ENCODE measurements around the gene OBSCN.

Gene OBSCN

DNA sequence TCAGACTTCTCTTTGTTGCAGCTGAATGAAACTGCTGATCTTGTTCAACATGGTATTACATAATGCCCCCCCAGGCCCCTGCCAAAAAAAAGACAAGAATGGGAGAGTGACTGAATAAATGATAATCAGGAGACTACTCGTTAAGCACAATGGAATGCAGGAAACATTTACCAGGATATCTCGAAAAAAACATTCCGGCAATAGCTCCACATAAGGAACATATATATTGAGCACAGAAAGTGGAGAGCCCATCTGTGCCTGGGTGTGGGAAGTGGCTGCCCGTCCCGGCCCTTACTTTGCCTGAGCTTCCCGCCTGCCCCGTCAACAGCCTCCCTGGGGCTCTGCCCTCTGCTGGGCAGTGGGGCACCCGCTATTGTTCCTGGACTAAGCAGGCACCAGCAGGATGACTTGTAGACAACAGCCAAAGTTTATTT lies 185.4 kb downstream of the OBSCN start:
- Histone ChIP-seq H3K9me3 (ENCODE audit: insufficient read depth, low read depth, low read length) (no peaks in the 10 kb centered on the region), H3K27me3 (ENCODE audit: insufficient read depth, low read length) (no peaks in the 10 kb centered on the region), H3K27ac (ENCODE audit: low read length) (no peak overlapping the region), H3K4me3 (ENCODE audit: low read length) (no peak overlapping the region), H3K4me1 (ENCODE audit: insufficient read depth, low read length) (no peaks in the 10 kb centered on the region), H3K9ac (ENCODE audit: low read depth, low read length) (no peak overlapping the region), H3K36me3 (ENCODE audit: insufficient read depth, low read depth, low read length) (peaks cover 55% of the 10 kb centered on the region)

GRCh38 chr1:228393811-228394570 lies 186.1 kb downstream of the OBSCN start:
- Histone ChIP-seq H3K4me1 (ENCODE audit: insufficient read depth, low read length) (no peaks in the 10 kb centered on the region), H3K9ac (ENCODE audit: low read depth, low read length) (no peak overlapping the region), H3K9me3 (ENCODE audit: insufficient read depth, low read depth, low read length) (no peaks in the 10 kb centered on the region), H3K4me3 (ENCODE audit: low read length) (no peak overlapping the region), H3K27me3 (ENCODE audit: insufficient read depth, low read length) (no peaks in the 10 kb centered on the region), H3K27ac (ENCODE audit: low read length) (no peak overlapping the region), H3K36me3 (ENCODE audit: insufficient read depth, low read depth, low read length) (peaks cover 60% of the 10 kb centered on the region)

DNA sequence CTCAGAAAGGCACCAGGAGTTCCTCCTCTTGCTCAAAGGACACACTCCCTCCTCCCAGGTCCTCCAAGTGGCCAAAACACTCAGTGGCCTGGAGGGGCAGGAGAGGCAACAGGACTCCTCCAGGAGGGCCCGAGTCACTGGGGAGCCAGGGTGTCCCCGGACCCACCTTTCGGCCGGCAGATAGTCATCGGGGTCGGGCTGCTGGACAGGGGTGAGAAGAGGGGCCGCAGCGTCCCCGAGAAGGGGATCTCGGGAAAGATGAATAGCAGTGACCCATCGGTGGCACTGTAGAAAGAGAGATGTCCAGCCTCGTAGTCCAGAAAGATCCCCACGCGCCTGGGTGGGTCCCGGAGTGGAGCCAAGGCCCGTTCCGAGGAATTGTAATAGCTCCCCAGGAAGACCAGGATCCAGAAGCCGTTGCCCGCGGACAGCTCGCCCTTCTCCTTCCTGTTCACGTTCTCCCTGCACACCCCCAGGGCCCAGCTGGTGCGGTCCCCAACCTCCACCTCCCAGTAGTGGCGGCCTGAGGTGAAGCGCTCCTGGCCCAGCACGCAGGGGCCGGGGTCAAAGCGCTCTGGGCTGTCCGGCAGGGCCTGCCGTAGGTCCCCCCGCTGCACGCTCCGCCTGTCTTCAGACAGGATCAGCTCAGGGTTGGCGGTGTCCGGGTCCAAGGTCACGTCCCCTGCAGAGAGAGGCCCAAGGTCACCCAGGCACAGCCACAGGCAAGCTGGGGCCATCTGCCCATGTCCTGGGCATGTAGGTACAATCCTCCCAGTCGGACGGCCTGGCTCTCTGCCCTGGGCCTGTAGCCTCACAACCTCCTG lies 186.9 kb downstream of the OBSCN start:
- Histone ChIP-seq H3K4me1 (ENCODE audit: insufficient read depth, low read length) (no peaks in the 10 kb centered on the region), H3K36me3 (ENCODE audit: insufficient read depth, low read depth, low read length) (peaks cover 67% of the 10 kb centered on the region), H3K9ac (ENCODE audit: low read depth, low read length) (no peak overlapping the region), H3K27me3 (ENCODE audit: insufficient read depth, low read length) (no peaks in the 10 kb centered on the region), H3K9me3 (ENCODE audit: insufficient read depth, low read depth, low read length) (no peaks in the 10 kb centered on the region), H3K27ac (ENCODE audit: low read length) (no peak overlapping the region), H3K4me3 (ENCODE audit: low read length) (no peak overlapping the region)

GRCh38 chr1:228396770-228397662 lies 189.2 kb downstream of the OBSCN start:
- no peak overlapping the region for H3K27ac ChIP-seq (ENCODE audit: low read length)
- H3K27me3 ChIP-seq (ENCODE audit: insufficient read depth, low read length) = no peaks in the 10 kb centered on the region
- H3K4me1 ChIP-seq (ENCODE audit: insufficient read depth, low read length) = no peaks in the 10 kb centered on the region
- H3K4me3 ChIP-seq (ENCODE audit: low read length) = no peak overlapping the region
- no peaks in the 10 kb centered on the region for H3K9me3 ChIP-seq (ENCODE audit: insufficient read depth, low read depth, low read length)
- H3K9ac ChIP-seq (ENCODE audit: low read depth, low read length) = no peak overlapping the region
- H3K36me3 ChIP-seq (ENCODE audit: insufficient read depth, low read depth, low read length) = peaks cover 86% of the 10 kb centered on the region

DNA sequence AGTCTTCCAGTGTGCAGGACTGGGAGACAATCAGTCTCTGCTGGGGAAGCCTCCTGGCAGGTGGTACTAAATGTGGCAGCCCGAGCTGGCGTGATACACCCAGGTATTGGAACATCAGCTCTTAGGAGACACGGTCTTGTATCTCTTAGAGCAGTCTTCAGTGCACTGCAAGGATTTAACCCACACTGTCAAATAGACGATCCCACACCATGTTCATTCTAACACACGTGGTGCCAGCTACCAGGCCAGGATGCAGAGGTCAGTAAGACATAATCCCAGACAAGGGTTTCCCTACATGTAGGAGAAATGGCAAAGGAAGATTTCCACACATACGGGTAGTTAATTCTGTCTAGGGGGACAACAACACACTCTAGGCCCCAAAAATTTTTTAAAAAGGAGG lies 190.1 kb downstream of the OBSCN start:
- H3K27ac ChIP-seq (ENCODE audit: low read length) = no peak overlapping the region
- no peaks in the 10 kb centered on the region for H3K4me1 ChIP-seq (ENCODE audit: insufficient read depth, low read length)
- H3K27me3 ChIP-seq (ENCODE audit: insufficient read depth, low read length) = no peaks in the 10 kb centered on the region
- no peak overlapping the region for H3K9ac ChIP-seq (ENCODE audit: low read depth, low read length)
- H3K36me3 ChIP-seq (ENCODE audit: insufficient read depth, low read depth, low read length) = peaks cover 86% of the 10 kb centered on the region
- no peaks in the 10 kb centered on the region for H3K9me3 ChIP-seq (ENCODE audit: insufficient read depth, low read depth, low read length)
- H3K4me3 ChIP-seq (ENCODE audit: low read length) = no peak overlapping the region

DNA sequence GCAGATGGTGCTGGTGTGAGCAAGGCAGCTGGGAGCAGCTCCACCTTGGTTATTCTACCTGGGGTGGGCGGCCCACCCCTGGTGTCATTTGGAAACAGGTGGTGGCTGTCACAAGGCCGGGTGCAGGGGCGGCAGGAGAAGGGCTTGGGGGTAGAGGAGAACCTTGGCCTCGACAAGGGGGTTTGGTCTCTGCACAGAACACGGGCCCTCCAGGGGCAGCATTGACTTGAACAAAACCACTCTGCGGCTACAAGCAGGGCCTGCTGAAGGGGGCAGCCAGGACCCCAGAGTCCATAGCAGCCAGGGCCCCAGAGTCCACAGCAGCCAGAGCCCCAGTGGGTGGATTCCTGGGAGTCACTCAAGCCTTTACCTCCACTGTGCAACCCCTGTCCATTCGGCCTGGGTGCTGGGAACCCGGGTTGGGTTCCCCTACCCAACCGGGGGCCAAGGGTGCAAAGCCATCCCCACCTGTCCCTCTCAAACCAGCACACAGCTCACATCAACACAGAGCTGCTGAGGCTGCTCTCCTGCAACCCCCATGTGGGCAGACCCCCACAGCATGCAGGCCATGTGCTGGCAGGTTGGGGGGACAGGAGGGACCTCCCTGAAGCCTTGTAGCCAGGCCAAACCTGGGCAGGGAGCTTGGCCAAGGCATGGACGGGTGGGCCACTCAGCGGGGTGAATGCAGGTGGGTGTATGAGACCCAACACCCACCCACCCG lies 191.1 kb downstream of the OBSCN start:
- Histone ChIP-seq H3K27ac (ENCODE audit: low read length) (no peak overlapping the region), H3K4me1 (ENCODE audit: insufficient read depth, low read length) (no peaks in the 10 kb centered on the region), H3K36me3 (ENCODE audit: insufficient read depth, low read depth, low read length) (peaks cover 90% of the 10 kb centered on the region), H3K9ac (ENCODE audit: low read depth, low read length) (no peak overlapping the region), H3K4me3 (ENCODE audit: low read length) (no peak overlapping the region), H3K27me3 (ENCODE audit: insufficient read depth, low read length) (no peaks in the 10 kb centered on the region), H3K9me3 (ENCODE audit: insufficient read depth, low read depth, low read length) (no peaks in the 10 kb centered on the region)

GRCh38 chr1:228399531-228400236 lies 191.8 kb downstream of the OBSCN start:
- Histone ChIP-seq H3K9ac (ENCODE audit: low read depth, low read length) (no peak overlapping the region), H3K4me3 (ENCODE audit: low read length) (no peak overlapping the region), H3K9me3 (ENCODE audit: insufficient read depth, low read depth, low read length) (no peaks in the 10 kb centered on the region), H3K36me3 (ENCODE audit: insufficient read depth, low read depth, low read length) (peaks cover 93% of the 10 kb centered on the region), H3K4me1 (ENCODE audit: insufficient read depth, low read length) (peaks cover 4% of the 10 kb centered on the region), H3K27me3 (ENCODE audit: insufficient read depth, low read length) (no peaks in the 10 kb centered on the region), H3K27ac (ENCODE audit: low read length) (no peak overlapping the region)

DNA sequence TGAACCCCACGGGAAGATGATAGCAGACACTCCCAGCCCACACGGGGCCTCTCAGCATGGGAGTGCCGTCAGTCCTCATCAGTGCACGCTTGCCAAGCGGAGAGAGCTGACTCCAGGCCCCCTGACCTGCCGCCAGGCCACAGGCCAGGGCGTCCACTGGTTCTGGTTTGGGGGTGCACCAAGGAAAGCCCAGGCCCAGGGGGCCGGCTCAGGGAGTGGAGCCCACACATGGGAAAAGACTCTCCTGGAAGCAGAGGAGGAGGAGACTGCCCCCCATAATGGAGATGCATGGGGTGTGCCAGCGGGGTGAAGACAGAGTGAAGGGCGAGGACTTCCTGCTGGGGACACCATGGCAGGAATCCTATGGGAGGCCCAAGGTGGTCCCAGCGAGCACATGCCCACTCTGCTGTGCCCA lies 192.4 kb downstream of the OBSCN start:
- Histone ChIP-seq H3K4me3 (ENCODE audit: low read length) (no peak overlapping the region), H3K27me3 (ENCODE audit: insufficient read depth, low read length) (no peaks in the 10 kb centered on the region), H3K36me3 (ENCODE audit: insufficient read depth, low read depth, low read length) (peaks cover 87% of the 10 kb centered on the region), H3K4me1 (ENCODE audit: insufficient read depth, low read length) (peaks cover 9% of the 10 kb centered on the region), H3K9ac (ENCODE audit: low read depth, low read length) (no peak overlapping the region), H3K9me3 (ENCODE audit: insufficient read depth, low read depth, low read length) (no peaks in the 10 kb centered on the region), H3K27ac (ENCODE audit: low read length) (no peak overlapping the region)

DNA sequence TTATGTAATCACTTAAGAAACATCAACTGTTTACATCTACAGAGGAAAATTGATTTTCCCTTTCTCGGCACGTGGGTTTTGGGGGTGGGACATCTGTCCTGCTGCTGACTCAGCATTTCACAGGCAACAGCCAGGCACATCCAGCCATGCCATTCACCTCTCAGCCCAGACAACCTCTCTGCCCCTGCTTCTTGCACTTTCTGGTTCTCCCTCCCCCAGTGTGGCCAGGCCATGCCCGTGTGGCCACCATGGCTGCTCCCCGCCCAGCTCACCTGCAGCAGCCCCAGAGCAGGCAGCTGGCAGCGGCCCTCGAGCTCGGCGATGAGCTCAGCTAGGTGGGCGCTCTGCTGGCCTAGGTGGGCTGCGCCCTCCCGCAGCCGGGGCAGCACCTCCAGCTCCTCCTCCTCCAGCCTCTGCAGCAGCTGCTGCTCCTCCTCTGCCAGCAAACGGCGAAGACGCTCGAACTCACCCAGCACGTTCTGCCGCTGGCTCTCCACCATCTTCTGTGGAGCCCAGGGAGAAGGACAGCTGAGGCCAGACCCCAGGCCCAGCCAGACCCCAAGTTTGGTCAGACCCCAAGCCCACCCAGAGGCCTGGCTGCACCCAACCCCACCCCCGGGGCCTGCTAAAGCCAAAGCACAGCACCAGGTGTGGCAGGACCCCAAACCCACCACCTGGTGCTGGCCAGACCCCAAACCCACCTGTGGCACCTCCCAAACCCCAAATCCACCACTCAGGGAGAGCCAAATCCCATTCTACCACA lies 193.0 kb downstream of the OBSCN start:
- peaks cover 81% of the 10 kb centered on the region for H3K36me3 ChIP-seq (ENCODE audit: insufficient read depth, low read depth, low read length)

More for the DNA sequence above, 193.0 kb downstream of the OBSCN start:
- Histone ChIP-seq H3K4me1 (ENCODE audit: insufficient read depth, low read length) (peaks cover 11% of the 10 kb centered on the region), H3K9me3 (ENCODE audit: insufficient read depth, low read depth, low read length) (no peaks in the 10 kb centered on the region), H3K27me3 (ENCODE audit: insufficient read depth, low read length) (no peaks in the 10 kb centered on the region), H3K27ac (ENCODE audit: low read length) (no peak overlapping the region), H3K4me3 (ENCODE audit: low read length) (no peak overlapping the region), H3K9ac (ENCODE audit: low read depth, low read length) (no peak overlapping the region)
